Parathyroid adenoma (tissue), 2 donors: ENCODE results near the gene PPAT.

ENCODE experiments used
- H2AFZ ChIP-seq: fragments of 300-600 bp; sonication (generic); one replicate; pipeline ENCODE4 v1.7.0; 2017; ENCODE audit warnings: antibody characterized with exemption, mild to moderate bottlenecking
- H3K27ac ChIP-seq: fragments of 300-600 bp; sonication (generic); one replicate; pipeline ENCODE4 v1.7.0; 2017
- H3K27me3 ChIP-seq: fragments of 300-600 bp; sonication (generic); one replicate; pipeline ENCODE4 v1.7.0; 2017; ENCODE audit warnings: low read length; ENCODE audit not compliant: control insufficient read depth, insufficient read depth
- H3K36me3 ChIP-seq: fragments of 300-600 bp; sonication (generic); one replicate; pipeline ENCODE4 v1.7.0; 2017; ENCODE audit warnings: low read length; ENCODE audit not compliant: control insufficient read depth, insufficient read depth
- H3K4me1 ChIP-seq: fragments of 300-600 bp; sonication (generic); one replicate; pipeline ENCODE4 v1.7.0; 2017; ENCODE audit warnings: control low read depth
- H3K4me2 ChIP-seq: fragments of 300-600 bp; sonication (generic); one replicate; pipeline ENCODE4 v1.7.0; 2017; ENCODE audit warnings: low read length
- H3K4me3 ChIP-seq: fragments of 300-600 bp; sonication (generic); one replicate; pipeline ENCODE4 v1.7.0; 2017; ENCODE audit warnings: low read depth, low read length
- H3K79me2 ChIP-seq: fragments of 300-600 bp; sonication (generic); one replicate; pipeline ENCODE4 v1.7.0; 2017; ENCODE audit warnings: control low read depth
- H3K9ac ChIP-seq: fragments of 300-600 bp; sonication (generic); one replicate; pipeline ENCODE4 v1.7.0; 2017; ENCODE audit warnings: mild to moderate bottlenecking
- H3K9me3 ChIP-seq: fragments of 300-600 bp; sonication (generic); one replicate; pipeline ENCODE4 v1.7.0; 2017; ENCODE audit warnings: low read length; ENCODE audit not compliant: control insufficient read depth
- CTCF ChIP-seq: fragments of 300-600 bp; sonication (generic); IDR thresholded peaks from one replicate; pipeline ENCODE4 v1.7.0; 2017; ENCODE audit warnings: antibody characterized with exemption, mild to moderate bottlenecking
- donor health status: primary hyperparathyroidism.

Gene PPAT

DNA sequence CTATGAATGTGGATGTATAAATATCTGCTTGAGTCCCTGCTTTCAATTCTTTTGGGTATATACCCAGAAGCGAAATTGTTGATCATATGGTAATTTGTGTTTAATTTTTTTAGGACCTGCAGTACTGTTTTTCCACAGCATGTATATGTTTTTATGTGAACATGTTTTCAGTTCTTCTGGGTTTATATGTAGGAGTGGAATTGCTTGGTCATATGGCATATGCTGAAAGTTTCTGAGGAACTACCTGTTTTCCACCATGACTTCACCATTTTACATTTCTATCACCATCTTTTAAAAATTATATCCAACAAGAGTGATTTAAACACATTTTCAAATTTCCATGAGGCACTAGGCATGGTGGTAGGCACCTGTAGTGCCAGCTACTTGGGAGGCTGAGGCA is 8.2 kb downstream of the PPAT start:
- TF ChIP-seq CTCF: no peak
- H3K4me3 ChIP-seq: no peak overlapping the region
- H3K36me3 ChIP-seq: no peaks in the 10 kb centered on the region
- H3K4me1 ChIP-seq: no peaks in the 10 kb centered on the region
- no peaks in the 10 kb centered on the region for H3K27me3 ChIP-seq
- H2AFZ ChIP-seq: no peak overlapping the region
- no peak overlapping the region for H3K4me2 ChIP-seq
- H3K27ac ChIP-seq: no peak overlapping the region
- no peaks in the 10 kb centered on the region for H3K79me2 ChIP-seq
- no peak overlapping the region for H3K9ac ChIP-seq
- no peaks in the 10 kb centered on the region for H3K9me3 ChIP-seq

DNA sequence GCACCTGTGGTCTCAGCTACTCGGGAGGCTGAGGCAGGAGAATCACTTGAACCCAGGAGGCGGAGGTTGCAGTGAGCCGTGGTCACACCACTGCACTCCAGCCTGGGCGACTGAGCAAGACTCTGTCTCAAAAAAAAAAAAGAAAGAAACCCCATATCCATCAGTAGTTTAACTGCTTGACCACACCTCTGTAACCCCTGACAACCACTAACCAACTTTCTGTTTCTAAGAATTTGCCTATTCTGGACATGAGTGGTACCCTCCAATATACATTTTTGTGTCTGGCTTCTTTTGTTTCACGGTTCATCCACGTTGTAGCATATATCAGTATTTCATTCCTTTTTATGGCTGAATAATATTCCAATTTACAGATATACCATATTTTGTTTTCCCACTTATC is 9.1 kb downstream of the PPAT start:
- H3K79me2 ChIP-seq: no peaks in the 10 kb centered on the region
- H3K9me3 ChIP-seq: no peaks in the 10 kb centered on the region
- H3K4me3 ChIP-seq: no peak overlapping the region
- no peak overlapping the region for H2AFZ ChIP-seq
- H3K4me2 ChIP-seq: no peak overlapping the region
- no peaks in the 10 kb centered on the region for H3K27me3 ChIP-seq
- H3K36me3 ChIP-seq: no peaks in the 10 kb centered on the region
- no peak overlapping the region for H3K9ac ChIP-seq
- H3K4me1 ChIP-seq: no peaks in the 10 kb centered on the region
- no peak for TF ChIP-seq CTCF
- H3K27ac ChIP-seq: no peak overlapping the region

DNA sequence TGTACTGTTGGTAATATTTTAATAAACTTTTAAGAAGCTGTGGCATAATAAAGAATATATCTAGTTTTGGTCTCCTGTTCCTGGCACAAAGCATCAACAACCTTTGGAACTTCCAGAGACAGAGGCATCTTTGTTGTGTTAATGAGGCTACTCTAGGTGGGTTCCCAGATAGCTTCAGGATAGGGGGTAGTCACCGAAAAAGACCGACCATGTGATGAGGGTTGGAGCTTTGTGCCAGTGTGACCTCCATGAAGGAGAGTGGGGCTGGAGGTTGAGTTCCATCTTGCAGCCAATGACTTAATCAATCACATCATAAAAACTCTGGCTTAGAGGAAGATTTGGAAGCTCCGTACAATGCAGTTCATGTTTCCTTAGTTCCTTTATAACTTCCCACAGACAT is 9.9 kb downstream of the PPAT start:
- H3K4me1 ChIP-seq: no peaks in the 10 kb centered on the region
- no peaks in the 10 kb centered on the region for H3K27me3 ChIP-seq
- no peak overlapping the region for H2AFZ ChIP-seq
- no peak overlapping the region for H3K27ac ChIP-seq
- no peak overlapping the region for H3K4me2 ChIP-seq
- H3K79me2 ChIP-seq: no peaks in the 10 kb centered on the region
- no peaks in the 10 kb centered on the region for H3K36me3 ChIP-seq
- no peak overlapping the region for H3K9ac ChIP-seq
- no peaks in the 10 kb centered on the region for H3K9me3 ChIP-seq
- no peak for TF ChIP-seq CTCF
- no peak overlapping the region for H3K4me3 ChIP-seq

DNA sequence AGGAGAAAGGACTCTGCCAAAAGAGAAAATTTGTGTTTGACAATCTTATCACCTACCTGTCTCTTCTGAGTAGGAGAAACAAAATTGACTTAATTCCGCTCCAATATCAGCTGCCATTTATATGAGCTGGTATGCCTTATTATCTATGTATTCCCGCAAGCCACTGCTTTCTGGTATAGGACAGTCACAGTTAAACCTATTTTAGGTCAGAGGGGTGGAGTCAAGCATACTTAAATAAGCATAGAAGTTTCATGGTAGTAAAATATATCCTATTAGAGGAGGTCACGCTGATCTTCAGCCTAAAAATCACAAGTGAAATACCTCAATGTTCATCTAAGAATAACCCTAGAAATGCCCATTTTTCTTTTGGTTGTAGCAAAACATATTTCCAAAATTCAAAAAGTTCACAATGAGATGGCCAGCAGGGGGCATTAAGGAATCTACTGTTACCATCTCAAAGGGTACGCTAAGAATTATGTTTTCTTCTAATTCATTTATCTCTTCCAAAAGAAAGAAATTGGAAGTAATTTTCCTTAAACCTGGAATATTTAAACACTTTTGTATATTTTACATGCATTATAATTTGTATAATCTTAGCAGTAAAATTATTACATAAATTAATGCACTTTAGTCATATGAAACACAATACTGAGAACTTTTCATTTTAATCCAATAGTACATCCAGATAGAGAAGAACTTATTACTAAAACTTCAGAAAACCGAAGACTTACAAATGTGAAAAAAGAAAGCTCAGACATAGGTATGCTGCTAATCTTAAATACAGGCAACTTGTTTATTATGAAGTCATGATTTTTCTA is 10.5 kb downstream of the PPAT start:
- Histone ChIP-seq H3K79me2 (no peaks in the 10 kb centered on the region), H3K27me3 (no peaks in the 10 kb centered on the region), H3K9ac (no peak overlapping the region), H3K4me1 (no peaks in the 10 kb centered on the region), H3K9me3 (no peaks in the 10 kb centered on the region), H3K4me3 (no peak overlapping the region), H3K4me2 (no peak overlapping the region), H3K27ac (no peak overlapping the region), H3K36me3 (no peaks in the 10 kb centered on the region), H2AFZ (no peak overlapping the region)
- TF ChIP-seq CTCF: peak; percentile 43

- no peak for TF ChIP-seq CTCF
- no peaks in the 10 kb centered on the region for H3K4me1 ChIP-seq
- no peak overlapping the region for H2AFZ ChIP-seq
- H3K36me3 ChIP-seq: no peaks in the 10 kb centered on the region
- H3K79me2 ChIP-seq: no peaks in the 10 kb centered on the region
- H3K27me3 ChIP-seq: no peaks in the 10 kb centered on the region
- no peak overlapping the region for H3K27ac ChIP-seq
- no peak overlapping the region for H3K4me3 ChIP-seq
- no peak overlapping the region for H3K9ac ChIP-seq
- H3K9me3 ChIP-seq: no peaks in the 10 kb centered on the region
- no peak overlapping the region for H3K4me2 ChIP-seq
These were observed 11.2 kb downstream of the PPAT start for GRCh38 chr4:56424176-56424575.
